HepG2 (cell line): ENCODE measurements around the gene GPS1. TPM values are rescaled to one million over a fixed set of nuclear protein-coding genes. Genes with fewer than 3 reads are reported as not detected.
A peak's percentile ranks its signal among the peaks of the same experiment; 100 is the strongest.

Source experiments
- AKAP8 ChIP-seq: sonication (generic); formaldehyde crosslinking; IDR thresholded peaks from 2 replicates; pipeline ENCODE4 v1.5.1; 2020; ENCODE audit warnings: mild to moderate bottlenecking, missing genetic modification reagents
- CREM ChIP-seq, 2 experiments: sonication (generic) in 1 of 2; formaldehyde crosslinking in 1 of 2; IDR thresholded peaks; 2 replicates each; pipeline versions ENCODE4 v1.4.0 to v1.6.1; 2016 to 2020; ENCODE audit warnings: antibody characterized with exemption in 1 of 2, mild to moderate bottlenecking in 1 of 2, missing genetic modification reagents in 1 of 2
- KDM5A ChIP-seq: fragments of 200-600 bp; sonication (generic); IDR thresholded peaks from 2 replicates; pipeline ENCODE4 v1.7.0; 2018; ENCODE audit warnings: antibody characterized with exemption, mild to moderate bottlenecking, low read length, borderline replicate concordance
- NFAT5 ChIP-seq: sonication (generic); formaldehyde crosslinking; IDR thresholded peaks from 2 replicates; pipeline ENCODE4 v1.4.0; 2020; ENCODE audit warnings: missing genetic modification reagents
- NFKB2 ChIP-seq: sonication (generic); formaldehyde crosslinking; IDR thresholded peaks from 2 replicates; pipeline ENCODE4 v1.4.0; 2020; ENCODE audit warnings: missing genetic modification reagents, borderline replicate concordance
- REXO4 ChIP-seq: sonication (generic); formaldehyde crosslinking; IDR thresholded peaks from 2 replicates; pipeline ENCODE4 v1.8.0; 2022; ENCODE audit warnings: missing genetic modification reagents, mild to moderate bottlenecking, borderline replicate concordance
- RFXAP ChIP-seq: sonication (generic); formaldehyde crosslinking; IDR thresholded peaks from 2 replicates; pipeline ENCODE4 v1.4.0; 2020; ENCODE audit warnings: missing genetic modification reagents, borderline replicate concordance
- SNAPC2 ChIP-seq: sonication (generic); formaldehyde crosslinking; IDR thresholded peaks from 2 replicates; pipeline ENCODE4 v1.8.1; 2022; ENCODE audit warnings: mild to moderate bottlenecking, missing genetic modification reagents
- ZBTB42 ChIP-seq: sonication (generic); formaldehyde crosslinking; IDR thresholded peaks from 2 replicates; pipeline ENCODE4 v1.5.0; 2020; ENCODE audit warnings: mild to moderate bottlenecking, missing genetic modification reagents
- ZNF367 ChIP-seq: sonication (generic); formaldehyde crosslinking; IDR thresholded peaks from 2 replicates; pipeline ENCODE4 v1.4.0; 2020; ENCODE audit warnings: missing genetic modification reagents, borderline replicate concordance
- ZNF563 ChIP-seq: sonication (generic); formaldehyde crosslinking; IDR thresholded peaks from 2 replicates; pipeline ENCODE4 v1.8.0; 2022; ENCODE audit warnings: mild to moderate bottlenecking, moderate library complexity, missing genetic modification reagents
- polyA plus RNA-seq, 8 experiments: library from polyadenylated mRNA; depleted of rRNA in 3 of 8; stranded (reverse) in 7 of 8; unstranded in 1 of 8; fragments of >200 nt; fragmentation: Illumina TruSeq in 4 of 8; extraction: Trizol in 4 of 8; gene quantifications; 2 replicates each; pipeline versions ENCODE4 v1.2.1 to v1.2.3, GENCODE V29; 2011 to 2016; ENCODE audit warnings: low read depth in 4 of 8, missing spikeins in 1 of 8, mixed read lengths in 1 of 8; ENCODE audit not compliant: insufficient read depth in 1 of 8
- total RNA-seq, 5 experiments: library from RNA; depleted of rRNA; stranded (reverse); fragments of >200 nt; fragmentation: Illumina TruSeq; extraction: Trizol; gene quantifications; 2 replicates each; pipeline ENCODE4 v1.2.3, GENCODE V29; 2016; ENCODE audit warnings: low read depth in 1 of 5
- TF ChIP-seq, protein P1 (sequence below): sonication (generic); formaldehyde crosslinking; IDR thresholded peaks from 2 replicates; pipeline ENCODE4 v1.4.0; 2020; ENCODE audit warnings: missing genetic modification reagents
- TF ChIP-seq, protein P2 (sequence below): sonication (generic); formaldehyde crosslinking; IDR thresholded peaks from 2 replicates; pipeline ENCODE4 v1.5.1; 2020; ENCODE audit warnings: missing genetic modification reagents, mild to moderate bottlenecking, borderline replicate concordance
- TF ChIP-seq, protein P3 (sequence below): IDR thresholded peaks from 2 replicates; pipeline ENCODE4 v1.6.1; 2016

Gene GPS1
- total and polyA plus RNA-seq, 2 of the 13 experiments (the other 11 are each of a cell fraction or from before 2014, with no cell fraction given), result 124 to 128 TPM

- no peak for TF ChIP-seq ZBTB42
- no peak; the same call in 1 of the 2 replicates for TF ChIP-seq RFXAP (CRISPR knock-in tag)
- peak; percentile 91 for TF ChIP-seq NFKB2 (CRISPR knock-in tag)
- TF ChIP-seq CREM (IDR thresholded peaks at IDR 0.05), result 0 out of 2 replicates have a peak, but pooled peaks have one; percentile 30
- no peak for TF ChIP-seq CREM (CRISPR knock-in tag; IDR thresholded peaks at IDR 0.05)
- TF ChIP-seq, protein P1, sequence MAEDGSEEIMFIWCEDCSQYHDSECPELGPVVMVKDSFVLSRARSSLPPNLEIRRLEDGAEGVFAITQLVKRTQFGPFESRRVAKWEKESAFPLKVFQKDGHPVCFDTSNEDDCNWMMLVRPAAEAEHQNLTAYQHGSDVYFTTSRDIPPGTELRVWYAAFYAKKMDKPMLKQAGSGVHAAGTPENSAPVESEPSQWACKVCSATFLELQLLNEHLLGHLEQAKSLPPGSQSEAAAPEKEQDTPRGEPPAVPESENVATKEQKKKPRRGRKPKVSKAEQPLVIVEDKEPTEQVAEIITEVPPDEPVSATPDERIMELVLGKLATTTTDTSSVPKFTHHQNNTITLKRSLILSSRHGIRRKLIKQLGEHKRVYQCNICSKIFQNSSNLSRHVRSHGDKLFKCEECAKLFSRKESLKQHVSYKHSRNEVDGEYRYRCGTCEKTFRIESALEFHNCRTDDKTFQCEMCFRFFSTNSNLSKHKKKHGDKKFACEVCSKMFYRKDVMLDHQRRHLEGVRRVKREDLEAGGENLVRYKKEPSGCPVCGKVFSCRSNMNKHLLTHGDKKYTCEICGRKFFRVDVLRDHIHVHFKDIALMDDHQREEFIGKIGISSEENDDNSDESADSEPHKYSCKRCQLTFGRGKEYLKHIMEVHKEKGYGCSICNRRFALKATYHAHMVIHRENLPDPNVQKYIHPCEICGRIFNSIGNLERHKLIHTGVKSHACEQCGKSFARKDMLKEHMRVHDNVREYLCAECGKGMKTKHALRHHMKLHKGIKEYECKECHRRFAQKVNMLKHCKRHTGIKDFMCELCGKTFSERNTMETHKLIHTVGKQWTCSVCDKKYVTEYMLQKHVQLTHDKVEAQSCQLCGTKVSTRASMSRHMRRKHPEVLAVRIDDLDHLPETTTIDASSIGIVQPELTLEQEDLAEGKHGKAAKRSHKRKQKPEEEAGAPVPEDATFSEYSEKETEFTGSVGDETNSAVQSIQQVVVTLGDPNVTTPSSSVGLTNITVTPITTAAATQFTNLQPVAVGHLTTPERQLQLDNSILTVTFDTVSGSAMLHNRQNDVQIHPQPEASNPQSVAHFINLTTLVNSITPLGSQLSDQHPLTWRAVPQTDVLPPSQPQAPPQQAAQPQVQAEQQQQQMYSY (CRISPR knock-in tag), result peak; percentile 32; the same call in 1 of the 2 replicates
- TF ChIP-seq AKAP8 (CRISPR knock-in tag), result peak; percentile 93; the same call in 1 of the 2 replicates
- no peak for TF ChIP-seq REXO4 (CRISPR knock-in tag)
- TF ChIP-seq, protein P2, sequence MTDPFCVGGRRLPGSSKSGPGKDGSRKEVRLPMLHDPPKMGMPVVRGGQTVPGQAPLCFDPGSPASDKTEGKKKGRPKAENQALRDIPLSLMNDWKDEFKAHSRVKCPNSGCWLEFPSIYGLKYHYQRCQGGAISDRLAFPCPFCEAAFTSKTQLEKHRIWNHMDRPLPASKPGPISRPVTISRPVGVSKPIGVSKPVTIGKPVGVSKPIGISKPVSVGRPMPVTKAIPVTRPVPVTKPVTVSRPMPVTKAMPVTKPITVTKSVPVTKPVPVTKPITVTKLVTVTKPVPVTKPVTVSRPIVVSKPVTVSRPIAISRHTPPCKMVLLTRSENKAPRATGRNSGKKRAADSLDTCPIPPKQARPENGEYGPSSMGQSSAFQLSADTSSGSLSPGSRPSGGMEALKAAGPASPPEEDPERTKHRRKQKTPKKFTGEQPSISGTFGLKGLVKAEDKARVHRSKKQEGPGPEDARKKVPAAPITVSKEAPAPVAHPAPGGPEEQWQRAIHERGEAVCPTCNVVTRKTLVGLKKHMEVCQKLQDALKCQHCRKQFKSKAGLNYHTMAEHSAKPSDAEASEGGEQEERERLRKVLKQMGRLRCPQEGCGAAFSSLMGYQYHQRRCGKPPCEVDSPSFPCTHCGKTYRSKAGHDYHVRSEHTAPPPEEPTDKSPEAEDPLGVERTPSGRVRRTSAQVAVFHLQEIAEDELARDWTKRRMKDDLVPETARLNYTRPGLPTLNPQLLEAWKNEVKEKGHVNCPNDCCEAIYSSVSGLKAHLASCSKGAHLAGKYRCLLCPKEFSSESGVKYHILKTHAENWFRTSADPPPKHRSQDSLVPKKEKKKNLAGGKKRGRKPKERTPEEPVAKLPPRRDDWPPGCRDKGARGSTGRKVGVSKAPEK, result 0 out of 2 replicates have a peak, but pooled peaks have one; percentile 20
- TF ChIP-seq SNAPC2 (CRISPR knock-in tag), result no peak
- no peak for TF ChIP-seq ZNF563 (CRISPR knock-in tag)
- TF ChIP-seq, protein P3, sequence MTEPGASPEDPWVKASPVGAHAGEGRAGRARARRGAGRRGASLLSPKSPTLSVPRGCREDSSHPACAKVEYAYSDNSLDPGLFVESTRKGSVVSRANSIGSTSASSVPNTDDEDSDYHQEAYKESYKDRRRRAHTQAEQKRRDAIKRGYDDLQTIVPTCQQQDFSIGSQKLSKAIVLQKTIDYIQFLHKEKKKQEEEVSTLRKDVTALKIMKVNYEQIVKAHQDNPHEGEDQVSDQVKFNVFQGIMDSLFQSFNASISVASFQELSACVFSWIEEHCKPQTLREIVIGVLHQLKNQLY (CRISPR knock-in tag), result peak; percentile 96
- no peak for TF ChIP-seq KDM5A
- TF ChIP-seq ZNF367, result no peak
- peak; percentile 70; the same call in 1 of the 2 replicates for TF ChIP-seq NFAT5 (CRISPR knock-in tag)
Observed at GRCh38 chr17:82003411-82004381, 48.0 kb upstream of the GPS1 start (continued).
